RWPE2 (cell line): ENCODE results near the gene CYP26C1.
A peak's percentile ranks its signal among the peaks of the same experiment; 100 is the strongest.

Experiments
- ATAC-seq: fragments of 200-7000 bp; cut with Tn5 transposase; 3 replicates; pipeline ENCODE4 v1.9.1; 2021; ENCODE audit warnings: low read depth
- DNase-seq: peaks from one replicate; pipeline ENCODE4 v3.0.0-alpha.2; 2020; ENCODE audit warnings: low spot score
- H3K27ac ChIP-seq: fragments of 450-650 bp; 2 replicates; pipeline ENCODE4 v1.5.1; 2017; ENCODE audit warnings: mild to moderate bottlenecking; ENCODE audit not compliant: poor library complexity, severe bottlenecking
- H3K27me3 ChIP-seq: fragments of 250-450 bp; sonication (Bioruptor Pico); 2 replicates; pipeline ENCODE4 v1.5.1; 2021; ENCODE audit warnings: mild to moderate bottlenecking, moderate library complexity; ENCODE audit not compliant: insufficient read depth, poor library complexity, severe bottlenecking
- H3K36me3 ChIP-seq: fragments of 250-450 bp; sonication (Bioruptor Pico); 2 replicates; pipeline ENCODE4 v1.5.1; 2020; ENCODE audit warnings: low read depth, mild to moderate bottlenecking, moderate library complexity
- H3K4me1 ChIP-seq: fragments of 250-450 bp; sonication (Bioruptor Pico); 2 replicates; pipeline ENCODE4 v1.5.1; 2021; ENCODE audit warnings: mild to moderate bottlenecking, moderate library complexity; ENCODE audit not compliant: insufficient read depth, poor library complexity, severe bottlenecking
- H3K4me3 ChIP-seq: fragments of 250-450 bp; sonication (Bioruptor Pico); 2 replicates; pipeline ENCODE4 v1.5.1; 2021; ENCODE audit warnings: mild to moderate bottlenecking, moderate library complexity; ENCODE audit not compliant: severe bottlenecking
- H3K9me3 ChIP-seq: fragments of 250-450 bp; sonication (Bioruptor Pico); 2 replicates; pipeline ENCODE4 v1.5.1; 2021; ENCODE audit warnings: mild to moderate bottlenecking, moderate library complexity; ENCODE audit not compliant: severe bottlenecking
- CTCF ChIP-seq: fragments of 450-650 bp; IDR thresholded peaks from one replicate; pipeline ENCODE4 v1.5.1; 2017; ENCODE audit warnings: mild to moderate bottlenecking, moderate library complexity; ENCODE audit not compliant: poor library complexity, severe bottlenecking

CYP26C1 gene

GRCh38 chr10:93034426-93034825, 26.2 kb upstream of the CYP26C1 start:
- H3K9me3 ChIP-seq, result no peaks in the 10 kb centered on the region
- peaks cover 16% of the 10 kb centered on the region for H3K4me1 ChIP-seq
- no peak overlapping the region for H3K4me3 ChIP-seq
- H3K27ac ChIP-seq, result no peak overlapping the region
- ATAC-seq (no peak), DNase-seq (no peak)
- H3K36me3 ChIP-seq, result no peaks in the 10 kb centered on the region
- no peaks in the 10 kb centered on the region for H3K27me3 ChIP-seq
- no peak for TF ChIP-seq CTCF

GRCh38 chr10:93039110-93039509, 21.5 kb upstream of the CYP26C1 start:
- Histone ChIP-seq H3K36me3 (no peaks in the 10 kb centered on the region), H3K27ac (no peak overlapping the region), H3K4me1 (peaks cover 7% of the 10 kb centered on the region), H3K27me3 (no peaks in the 10 kb centered on the region), H3K4me3 (no peak overlapping the region), H3K9me3 (no peaks in the 10 kb centered on the region)
- TF ChIP-seq CTCF, result no peak
- ATAC-seq (no peak), DNase-seq (no peak)

- H3K4me1 ChIP-seq, result peaks cover 3% of the 10 kb centered on the region
- DNase-seq, result no peak
- no peaks in the 10 kb centered on the region for H3K27me3 ChIP-seq
- peak; percentile 21; the same call in 1 of the 3 replicates for ATAC-seq
- H3K36me3 ChIP-seq, result no peaks in the 10 kb centered on the region
- H3K27ac ChIP-seq, result no peak overlapping the region
- TF ChIP-seq CTCF, result peak; percentile 70
- no peak overlapping the region for H3K4me3 ChIP-seq
- no peaks in the 10 kb centered on the region for H3K9me3 ChIP-seq
Observed at GRCh38 chr10:93039721-93040120, 20.9 kb upstream of the CYP26C1 start.

- Histone ChIP-seq H3K4me3 (no peak overlapping the region), H3K36me3 (no peaks in the 10 kb centered on the region), H3K4me1 (no peaks in the 10 kb centered on the region), H3K27ac (no peak overlapping the region), H3K27me3 (no peaks in the 10 kb centered on the region), H3K9me3 (no peaks in the 10 kb centered on the region)
- TF ChIP-seq CTCF, result no peak
- no peak for DNase-seq
- no peak for ATAC-seq
Observed at GRCh38 chr10:93054486-93054885, 6.1 kb upstream of the CYP26C1 start.

- H3K27me3 ChIP-seq, result peaks cover 12% of the 10 kb centered on the region
- no peaks in the 10 kb centered on the region for H3K36me3 ChIP-seq
- DNase-seq (no peak), ATAC-seq (no peak)
- H3K4me3 ChIP-seq, result no peak overlapping the region
- H3K9me3 ChIP-seq, result no peaks in the 10 kb centered on the region
- H3K4me1 ChIP-seq, result no peaks in the 10 kb centered on the region
- no peak overlapping the region for H3K27ac ChIP-seq
- no peak for TF ChIP-seq CTCF
Observed at GRCh38 chr10:93058139-93058538, 2.5 kb upstream of the CYP26C1 start.
